Transverse colon (tissue), 3 donors: ENCODE results near the gene IL10RA.

Source experiments
- CTCF ChIP-seq, 5 experiments: fragments of 200-600 bp in 3 of 5; fragments of 450-650 bp in 2 of 5; sonication (generic) in 3 of 5; IDR thresholded peaks; 1 replicate in 2 of 5; 2 replicates in 3 of 5; pipeline ENCODE4 v1.5.1; 2016 to 2017; ENCODE audit warnings: antibody characterized with exemption in 5 of 5, inconsistent platforms in 3 of 5, mild to moderate bottlenecking in 2 of 5, moderate library complexity in 1 of 5
- POLR2A ChIP-seq: fragments of 450-650 bp; IDR thresholded peaks from one replicate; pipeline ENCODE4 v1.6.1; 2016; ENCODE audit warnings: antibody characterized with exemption, mild to moderate bottlenecking, moderate library complexity

DNA sequence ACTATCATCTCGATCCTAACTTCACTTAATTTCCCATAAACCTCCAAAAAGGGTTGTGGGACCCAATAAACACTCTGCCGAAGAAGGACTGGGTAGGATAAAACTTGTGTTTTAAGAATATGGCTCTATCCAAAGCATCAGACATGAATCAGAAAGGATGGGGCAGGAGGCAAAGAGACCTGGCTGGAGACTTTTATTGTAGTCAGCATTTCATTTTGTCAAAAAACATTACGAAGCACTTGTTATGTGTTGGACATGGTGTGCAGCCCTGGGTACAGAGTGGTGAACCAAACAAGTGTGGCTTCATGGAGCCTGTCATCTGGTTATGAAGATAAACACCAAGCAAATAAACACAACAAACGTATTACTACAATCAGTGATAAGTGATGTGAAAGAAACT is 17.3 kb downstream of the IL10RA start:
- TF ChIP-seq CTCF (IDR thresholded peaks at IDR 0.05) (no peak), POLR2A (no peak)
